ENCODE data around the gene DENND5A.
"Not testable (repeated sequence)": the region's sequence is repeated elsewhere in the genome, so short reads cannot be mapped to it uniquely, and the experiment has no call there.

The DENND5A gene

DNA sequence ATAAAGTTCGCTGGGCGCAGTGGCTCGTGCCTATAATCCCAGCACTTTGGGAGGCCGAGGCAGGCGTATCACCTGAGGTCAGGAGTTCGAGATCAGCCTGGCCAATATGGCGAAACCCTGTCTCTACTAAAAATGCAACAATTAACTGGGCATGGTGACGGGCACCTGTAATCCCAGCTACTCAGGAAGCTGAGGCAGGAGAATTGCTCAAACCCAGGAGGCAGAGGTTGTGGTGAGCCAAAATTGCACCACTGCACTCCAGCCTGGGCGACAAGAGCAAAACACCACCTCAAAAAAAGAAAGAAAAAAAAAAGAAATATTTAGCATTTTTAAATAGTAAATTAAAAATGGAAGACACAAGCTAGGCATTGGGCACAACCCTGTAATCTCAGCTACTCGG is 28.9 kb downstream of the DENND5A start:
- not testable (repeated sequence) for H3K9me3 ChIP-seq (ENCODE audit: control insufficient read depth, insufficient read depth, low read length); H3K4me3 ChIP-seq (ENCODE audit: low read depth, low read length); H3K9ac ChIP-seq (ENCODE audit: low read depth, low read length); H3K36me3 ChIP-seq (ENCODE audit: control insufficient read depth, insufficient read depth, low read length); H3K27ac ChIP-seq (ENCODE audit: low read depth, low read length); H3K27me3 ChIP-seq (ENCODE audit: control insufficient read depth, insufficient read depth, low read length)
- peaks cover 14% of the 10 kb centered on the region for H3K4me1 ChIP-seq (ENCODE audit: control insufficient read depth, insufficient read depth, low read length)

DNA sequence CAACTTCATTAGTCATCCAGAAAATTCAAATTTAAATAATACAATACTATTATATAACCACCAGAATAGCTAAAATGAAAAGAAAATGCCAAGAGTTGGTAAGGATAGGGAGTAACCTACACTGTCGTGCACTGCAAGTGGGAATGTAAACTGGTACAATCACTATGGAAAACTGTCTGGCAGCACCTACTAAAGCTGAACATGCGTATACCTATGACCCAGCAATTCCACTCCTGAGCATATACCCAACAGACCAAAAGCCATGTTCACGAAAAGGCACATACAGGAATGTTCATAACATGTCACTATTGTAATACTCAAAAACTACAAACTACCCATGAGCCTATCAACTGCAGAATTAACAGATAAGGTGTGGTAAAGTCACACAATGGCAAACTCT is 32.7 kb downstream of the DENND5A start:
- Histone ChIP-seq H3K9me3 (ENCODE audit: control insufficient read depth, insufficient read depth, low read length) (peaks cover 5% of the 10 kb centered on the region), H3K9ac (ENCODE audit: low read depth, low read length) (no peak overlapping the region), H3K27ac (ENCODE audit: low read depth, low read length) (no peak overlapping the region), H3K4me3 (ENCODE audit: low read depth, low read length) (peak overlapping the region; percentile 38; the same call in 1 of the 2 replicates), H3K36me3 (ENCODE audit: control insufficient read depth, insufficient read depth, low read length) (0 out of 2 replicates have a peak, but pooled peaks cover 4% of the 10 kb centered on the region), H3K4me1 (ENCODE audit: control insufficient read depth, insufficient read depth, low read length) (peaks cover 42% of the 10 kb centered on the region), H3K27me3 (ENCODE audit: control insufficient read depth, insufficient read depth, low read length) (peaks cover 18% of the 10 kb centered on the region)

DNA sequence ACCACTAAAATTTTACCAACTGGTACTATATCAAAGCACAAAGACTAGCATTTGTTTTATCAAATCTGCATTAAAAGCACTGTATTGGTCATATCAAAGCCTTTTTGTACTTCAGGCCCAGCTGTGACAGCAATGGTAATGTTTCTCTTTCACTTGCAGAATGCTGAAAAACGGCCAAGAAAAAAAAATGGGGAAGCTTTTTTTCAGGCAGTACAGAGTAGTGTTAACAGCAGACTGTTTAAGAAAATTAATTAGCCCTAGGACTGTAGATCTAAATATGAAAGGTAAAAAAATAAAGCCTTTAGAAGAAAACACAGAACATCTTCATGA is 33.3 kb downstream of the DENND5A start:
- Histone ChIP-seq H3K4me3 (ENCODE audit: low read depth, low read length) (peak overlapping the region; percentile 38), H3K27me3 (ENCODE audit: control insufficient read depth, insufficient read depth, low read length) (peaks cover 18% of the 10 kb centered on the region), H3K4me1 (ENCODE audit: control insufficient read depth, insufficient read depth, low read length) (peaks cover 42% of the 10 kb centered on the region), H3K9ac (ENCODE audit: low read depth, low read length) (no peak overlapping the region), H3K9me3 (ENCODE audit: control insufficient read depth, insufficient read depth, low read length) (peaks cover 5% of the 10 kb centered on the region), H3K36me3 (ENCODE audit: control insufficient read depth, insufficient read depth, low read length) (0 out of 2 replicates have a peak, but pooled peaks cover 4% of the 10 kb centered on the region), H3K27ac (ENCODE audit: low read depth, low read length) (peak overlapping the region; percentile 68)

DNA sequence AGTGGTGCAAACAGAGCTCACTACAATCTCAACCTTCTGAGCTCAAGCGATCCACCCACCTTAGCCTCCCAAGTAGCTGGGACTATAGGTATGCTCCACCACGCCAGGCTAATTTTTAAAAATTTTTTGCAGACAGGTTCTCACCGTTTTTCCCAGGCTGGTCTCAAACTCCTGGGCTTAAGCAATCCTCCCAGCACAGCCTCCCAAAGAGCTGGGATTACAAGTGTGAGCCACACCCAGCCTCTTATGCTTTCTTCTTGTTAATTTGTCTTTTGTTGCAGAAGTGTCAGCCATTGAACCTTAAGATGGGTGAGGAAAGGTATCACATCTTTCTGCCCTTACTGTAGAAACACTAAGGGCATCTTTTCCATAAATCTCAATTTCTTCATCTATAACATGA is 34.9 kb downstream of the DENND5A start:
- Histone ChIP-seq H3K4me3 (ENCODE audit: low read depth, low read length) (no peak overlapping the region), H3K27ac (ENCODE audit: low read depth, low read length) (no peak overlapping the region), H3K27me3 (ENCODE audit: control insufficient read depth, insufficient read depth, low read length) (peaks cover 18% of the 10 kb centered on the region), H3K9me3 (ENCODE audit: control insufficient read depth, insufficient read depth, low read length) (peaks cover 5% of the 10 kb centered on the region), H3K9ac (ENCODE audit: low read depth, low read length) (no peak overlapping the region), H3K4me1 (ENCODE audit: control insufficient read depth, insufficient read depth, low read length) (peaks cover 42% of the 10 kb centered on the region), H3K36me3 (ENCODE audit: control insufficient read depth, insufficient read depth, low read length) (0 out of 2 replicates have a peak, but pooled peaks cover 4% of the 10 kb centered on the region)

DNA sequence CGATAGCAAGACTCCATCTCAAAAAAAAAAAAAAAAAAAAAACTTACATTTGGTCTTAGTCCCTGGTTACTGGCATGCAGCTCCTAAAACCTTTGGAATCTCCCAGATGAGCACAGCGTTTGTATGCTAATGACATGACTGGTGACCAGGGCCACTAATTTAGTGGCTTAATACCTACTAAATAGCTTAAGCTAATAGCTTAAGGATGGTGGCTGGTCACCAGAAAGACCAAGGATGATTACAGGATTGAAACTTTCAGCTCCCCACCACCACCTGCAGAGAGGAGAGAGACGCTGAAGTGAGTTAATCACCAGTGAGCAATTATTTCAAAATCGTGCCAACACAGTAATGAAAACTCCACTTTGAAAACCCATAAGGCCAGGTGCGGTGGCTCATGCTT is 37.1 kb downstream of the DENND5A start:
- H3K9me3 ChIP-seq (ENCODE audit: control insufficient read depth, insufficient read depth, low read length): no peaks in the 10 kb centered on the region

DNA sequence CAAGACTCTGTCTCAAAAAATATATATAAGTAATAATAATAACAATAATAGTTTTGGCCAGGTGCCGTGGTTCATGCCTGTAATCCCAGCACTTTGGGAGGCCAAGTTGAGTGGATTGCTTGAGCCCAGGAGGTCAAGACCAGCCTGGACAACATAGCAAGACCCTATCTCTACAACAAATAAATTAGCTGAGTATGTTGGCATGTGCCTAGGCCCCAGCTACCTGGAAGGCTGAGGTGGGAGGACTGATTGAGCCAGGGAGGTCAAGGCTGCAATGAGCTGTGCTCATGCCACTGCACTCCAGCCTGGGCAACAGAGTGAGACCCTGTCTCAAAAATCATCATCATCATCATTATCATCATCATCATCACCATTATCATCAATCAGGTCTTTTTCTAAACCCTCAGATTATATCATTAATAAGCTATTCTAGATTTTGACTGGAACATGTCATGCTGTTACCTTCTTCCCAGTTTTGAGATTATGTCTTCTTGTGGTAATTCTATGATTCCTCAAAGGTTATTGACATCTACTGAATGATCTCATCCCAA is 39.3 kb downstream of the DENND5A start:
- H3K36me3 ChIP-seq (ENCODE audit: control insufficient read depth, insufficient read depth, low read length): no peaks in the 10 kb centered on the region
- no peak overlapping the region for H3K27ac ChIP-seq (ENCODE audit: low read depth, low read length)
- no peak overlapping the region for H3K9ac ChIP-seq (ENCODE audit: low read depth, low read length)
- H3K4me3 ChIP-seq (ENCODE audit: low read depth, low read length): no peak overlapping the region
- H3K4me1 ChIP-seq (ENCODE audit: control insufficient read depth, insufficient read depth, low read length): peaks cover 25% of the 10 kb centered on the region
- H3K9me3 ChIP-seq (ENCODE audit: control insufficient read depth, insufficient read depth, low read length): no peaks in the 10 kb centered on the region
- peaks cover 7% of the 10 kb centered on the region for H3K27me3 ChIP-seq (ENCODE audit: control insufficient read depth, insufficient read depth, low read length)

More for the DNA sequence above, 37.1 kb downstream of the DENND5A start:
- no peak overlapping the region for H3K27ac ChIP-seq (ENCODE audit: low read depth, low read length)
- no peak overlapping the region for H3K4me3 ChIP-seq (ENCODE audit: low read depth, low read length)
- peaks cover 42% of the 10 kb centered on the region for H3K4me1 ChIP-seq (ENCODE audit: control insufficient read depth, insufficient read depth, low read length)
- peaks cover 15% of the 10 kb centered on the region for H3K27me3 ChIP-seq (ENCODE audit: control insufficient read depth, insufficient read depth, low read length)
- H3K9ac ChIP-seq (ENCODE audit: low read depth, low read length): no peak overlapping the region
- H3K36me3 ChIP-seq (ENCODE audit: control insufficient read depth, insufficient read depth, low read length): no peaks in the 10 kb centered on the region

DNA sequence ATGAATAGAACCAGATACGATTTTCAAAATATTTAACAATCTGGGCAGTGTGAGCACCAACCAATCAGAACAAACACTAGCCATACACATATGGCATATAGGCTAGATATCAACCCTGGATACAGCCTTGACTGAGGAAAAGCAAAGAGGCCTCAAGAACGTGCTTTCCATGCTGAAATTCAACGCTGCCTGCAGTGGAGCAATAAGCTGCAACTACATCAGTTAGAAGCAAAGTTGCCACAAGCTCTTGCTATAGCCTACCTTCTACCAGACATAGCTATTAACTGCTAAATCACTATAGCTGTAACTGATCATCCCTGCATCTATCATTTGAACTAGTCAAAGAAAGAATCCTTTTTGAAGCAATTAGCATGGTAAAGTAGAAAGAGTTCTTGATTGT is 42.5 kb downstream of the DENND5A start:
- no peaks in the 10 kb centered on the region for H3K9me3 ChIP-seq (ENCODE audit: control insufficient read depth, insufficient read depth, low read length)
- H3K4me1 ChIP-seq (ENCODE audit: control insufficient read depth, insufficient read depth, low read length): no peaks in the 10 kb centered on the region
- H3K27ac ChIP-seq (ENCODE audit: low read depth, low read length): no peak overlapping the region
- H3K36me3 ChIP-seq (ENCODE audit: control insufficient read depth, insufficient read depth, low read length): no peaks in the 10 kb centered on the region
- no peaks in the 10 kb centered on the region for H3K27me3 ChIP-seq (ENCODE audit: control insufficient read depth, insufficient read depth, low read length)
- no peak overlapping the region for H3K4me3 ChIP-seq (ENCODE audit: low read depth, low read length)
- H3K9ac ChIP-seq (ENCODE audit: low read depth, low read length): no peak overlapping the region

DNA sequence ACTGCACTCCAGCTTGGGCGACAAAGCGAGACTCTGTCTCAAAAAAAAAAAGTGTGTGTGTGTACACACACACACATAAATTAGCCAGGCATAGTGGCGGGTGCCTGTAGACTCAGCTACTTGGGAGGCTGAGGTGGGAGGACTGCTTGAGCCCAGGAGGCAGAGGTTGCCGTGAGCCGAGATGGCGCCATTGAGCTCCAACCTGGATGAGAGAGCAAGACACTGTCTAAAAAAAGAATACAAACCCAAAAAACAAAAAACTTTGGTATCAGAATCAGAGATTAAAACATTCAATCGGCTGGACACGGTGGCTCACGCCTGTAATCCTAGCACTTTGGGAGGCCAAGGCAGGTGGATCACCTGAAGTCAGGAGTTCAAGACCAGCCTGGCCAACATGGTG is 44.3 kb downstream of the DENND5A start:
- H3K27ac ChIP-seq (ENCODE audit: low read depth, low read length); H3K4me3 ChIP-seq (ENCODE audit: low read depth, low read length); H3K9me3 ChIP-seq (ENCODE audit: control insufficient read depth, insufficient read depth, low read length); H3K27me3 ChIP-seq (ENCODE audit: control insufficient read depth, insufficient read depth, low read length); H3K4me1 ChIP-seq (ENCODE audit: control insufficient read depth, insufficient read depth, low read length); H3K9ac ChIP-seq (ENCODE audit: low read depth, low read length); H3K36me3 ChIP-seq (ENCODE audit: control insufficient read depth, insufficient read depth, low read length): not testable (repeated sequence)

DNA sequence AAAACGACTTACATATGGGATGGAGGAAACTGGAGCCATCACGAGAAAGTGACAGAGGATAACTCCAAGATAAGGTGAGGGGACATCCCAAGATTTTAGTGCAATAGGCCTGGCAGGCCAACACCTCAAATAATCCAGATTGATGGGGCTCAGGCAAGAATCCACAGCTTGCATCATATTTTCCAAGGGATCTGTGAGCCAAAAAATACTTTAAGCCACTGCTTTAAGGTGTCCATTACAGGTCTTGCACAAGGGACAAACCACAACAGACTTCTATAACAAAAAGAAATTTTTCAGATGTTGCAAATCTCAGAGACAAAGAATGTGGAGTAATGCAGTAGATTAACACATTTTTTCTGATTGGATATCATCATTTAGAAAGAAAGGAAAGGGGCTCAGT is 45.6 kb downstream of the DENND5A start:
- Histone ChIP-seq H3K9me3 (ENCODE audit: control insufficient read depth, insufficient read depth, low read length) (no peaks in the 10 kb centered on the region), H3K9ac (ENCODE audit: low read depth, low read length) (no peak overlapping the region), H3K4me1 (ENCODE audit: control insufficient read depth, insufficient read depth, low read length) (peaks cover 9% of the 10 kb centered on the region), H3K27me3 (ENCODE audit: control insufficient read depth, insufficient read depth, low read length) (no peaks in the 10 kb centered on the region), H3K27ac (ENCODE audit: low read depth, low read length) (no peak overlapping the region), H3K4me3 (ENCODE audit: low read depth, low read length) (no peak overlapping the region), H3K36me3 (ENCODE audit: control insufficient read depth, insufficient read depth, low read length) (no peaks in the 10 kb centered on the region)

DNA sequence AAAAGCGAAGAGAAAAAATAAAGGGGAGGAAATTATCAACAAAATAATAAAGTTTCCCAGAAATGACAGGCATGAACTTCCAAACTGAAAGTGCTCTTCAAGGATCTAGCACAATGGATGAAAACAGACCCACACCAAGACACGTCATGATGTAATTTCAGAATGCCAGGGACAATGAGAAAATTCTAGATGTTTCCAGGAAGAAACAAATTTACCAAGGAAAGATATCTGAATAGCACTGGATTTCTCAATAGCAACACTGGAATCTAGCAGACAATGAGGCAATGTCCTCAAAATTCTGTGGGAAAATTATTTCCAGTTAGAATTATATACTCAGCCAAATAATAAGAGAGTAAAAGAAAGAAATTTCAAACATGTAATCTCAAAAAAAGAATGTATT is 46.0 kb downstream of the DENND5A start:
- Histone ChIP-seq H3K9ac (ENCODE audit: low read depth, low read length) (no peak overlapping the region), H3K4me3 (ENCODE audit: low read depth, low read length) (no peak overlapping the region), H3K4me1 (ENCODE audit: control insufficient read depth, insufficient read depth, low read length) (peaks cover 9% of the 10 kb centered on the region), H3K9me3 (ENCODE audit: control insufficient read depth, insufficient read depth, low read length) (no peaks in the 10 kb centered on the region), H3K27ac (ENCODE audit: low read depth, low read length) (no peak overlapping the region), H3K36me3 (ENCODE audit: control insufficient read depth, insufficient read depth, low read length) (no peaks in the 10 kb centered on the region), H3K27me3 (ENCODE audit: control insufficient read depth, insufficient read depth, low read length) (no peaks in the 10 kb centered on the region)

DNA sequence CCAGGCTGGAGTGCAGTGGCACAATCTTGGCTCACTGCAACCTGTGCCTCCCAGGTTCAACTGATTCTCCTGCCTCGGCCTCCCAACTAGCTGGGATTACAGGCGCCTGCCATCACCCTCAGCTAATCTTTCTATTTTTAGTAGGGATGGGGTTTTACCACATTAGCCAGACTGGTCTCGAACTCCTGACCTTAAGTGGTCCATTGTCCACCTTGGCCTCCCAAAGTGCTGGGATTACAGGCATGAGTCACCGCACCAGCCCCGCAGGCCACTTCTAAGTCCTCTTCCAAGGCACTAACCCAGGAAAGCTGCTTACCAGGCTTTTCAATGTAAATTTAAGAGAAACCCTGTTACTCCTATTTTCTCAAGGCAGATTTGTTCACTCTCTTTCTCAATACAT is 50.4 kb downstream of the DENND5A start:
- Histone ChIP-seq H3K4me1 (ENCODE audit: control insufficient read depth, insufficient read depth, low read length) (peaks cover 9% of the 10 kb centered on the region), H3K27ac (ENCODE audit: low read depth, low read length) (peak overlapping the region; percentile 74), H3K9ac (ENCODE audit: low read depth, low read length) (no peak overlapping the region)

DNA sequence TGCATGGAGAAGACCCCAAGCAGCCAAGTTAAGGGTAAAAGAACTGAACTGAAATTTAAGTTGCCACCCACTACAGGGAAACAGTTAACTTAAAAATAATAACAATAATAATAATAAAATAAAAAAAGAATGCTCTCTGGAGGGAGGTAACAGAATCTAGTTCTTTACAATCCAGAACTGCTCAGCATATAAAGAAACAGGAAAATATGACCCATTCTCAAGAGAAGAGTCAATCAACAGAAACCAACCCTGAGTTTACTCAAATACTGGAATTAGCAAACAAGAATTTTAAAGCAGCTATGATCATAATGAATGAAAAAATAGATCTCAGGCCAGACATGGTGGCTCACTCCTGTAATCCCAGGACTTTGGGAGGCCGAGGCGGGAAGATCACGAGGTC is 53.8 kb downstream of the DENND5A start:
- no peak overlapping the region for H3K27ac ChIP-seq (ENCODE audit: low read depth, low read length)
- peaks cover 17% of the 10 kb centered on the region for H3K4me1 ChIP-seq (ENCODE audit: control insufficient read depth, insufficient read depth, low read length)
- H3K4me3 ChIP-seq (ENCODE audit: low read depth, low read length): no peak overlapping the region
- no peak overlapping the region for H3K9ac ChIP-seq (ENCODE audit: low read depth, low read length)
- H3K36me3 ChIP-seq (ENCODE audit: control insufficient read depth, insufficient read depth, low read length): peaks cover 3% of the 10 kb centered on the region
- no peaks in the 10 kb centered on the region for H3K27me3 ChIP-seq (ENCODE audit: control insufficient read depth, insufficient read depth, low read length)
- no peaks in the 10 kb centered on the region for H3K9me3 ChIP-seq (ENCODE audit: control insufficient read depth, insufficient read depth, low read length)

More for the DNA sequence above, 50.4 kb downstream of the DENND5A start:
- no peaks in the 10 kb centered on the region for H3K36me3 ChIP-seq (ENCODE audit: control insufficient read depth, insufficient read depth, low read length)
- H3K27me3 ChIP-seq (ENCODE audit: control insufficient read depth, insufficient read depth, low read length): no peaks in the 10 kb centered on the region
- H3K4me3 ChIP-seq (ENCODE audit: low read depth, low read length): no peak overlapping the region
- H3K9me3 ChIP-seq (ENCODE audit: control insufficient read depth, insufficient read depth, low read length): no peaks in the 10 kb centered on the region

Measured in HUES48 (cell line).